HG02571 (cell line): Measurements from ENCODE around the gene PTRH2.
"Not testable (repeated sequence)": the region's sequence is repeated elsewhere in the genome, so short reads cannot be mapped to it uniquely, and the experiment has no call there.

Experiments
- ATAC-seq: cut with Tn5 transposase; IDR thresholded peaks from one replicate; pipeline ENCODE4 v1.9.1; 2021; ENCODE audit warnings: mild to moderate bottlenecking, moderate library complexity; ENCODE audit not compliant: unreplicated experiment

The PTRH2 gene

GRCh38 chr17:59671386-59671785, 35.8 kb downstream of the PTRH2 start:
- no peak for ATAC-seq

GRCh38 chr17:59669944-59670343, 37.3 kb downstream of the PTRH2 start:
- ATAC-seq = no peak

GRCh38 chr17:59669411-59669810, 37.8 kb downstream of the PTRH2 start:
- no peak for ATAC-seq

GRCh38 chr17:59668816-59669215, 38.4 kb downstream of the PTRH2 start:
- ATAC-seq = no peak

GRCh38 chr17:59666235-59666634, 41.0 kb downstream of the PTRH2 start:
- no peak for ATAC-seq

- not testable (repeated sequence) for ATAC-seq
Observed at GRCh38 chr17:59656624-59657023, 50.6 kb downstream of the PTRH2 start.

GRCh38 chr17:59652119-59652518, 55.1 kb downstream of the PTRH2 start:
- no peak for ATAC-seq

GRCh38 chr17:59651346-59651745, 55.9 kb downstream of the PTRH2 start:
- ATAC-seq = no peak

- ATAC-seq = no peak
Observed at GRCh38 chr17:59650642-59651041, 56.6 kb downstream of the PTRH2 start.

- ATAC-seq = no peak
Observed at GRCh38 chr17:59649886-59650285, 57.3 kb downstream of the PTRH2 start.
